GM12874 (cell line): Measurements from ENCODE around the gene TPRG1L.

ENCODE experiments used
- TF ChIP-seq, protein P1 (sequence below): IDR thresholded peaks from 2 replicates; pipeline ENCODE4 v1.5.1; 2011; ENCODE audit warnings: low read depth, mild to moderate bottlenecking, control low read depth, low read length, moderate library complexity; ENCODE audit not compliant: insufficient read depth

TPRG1L gene

GRCh38 chr1:3630914-3631313 lies 6.1 kb downstream of the TPRG1L start:
- TF ChIP-seq, protein P1, sequence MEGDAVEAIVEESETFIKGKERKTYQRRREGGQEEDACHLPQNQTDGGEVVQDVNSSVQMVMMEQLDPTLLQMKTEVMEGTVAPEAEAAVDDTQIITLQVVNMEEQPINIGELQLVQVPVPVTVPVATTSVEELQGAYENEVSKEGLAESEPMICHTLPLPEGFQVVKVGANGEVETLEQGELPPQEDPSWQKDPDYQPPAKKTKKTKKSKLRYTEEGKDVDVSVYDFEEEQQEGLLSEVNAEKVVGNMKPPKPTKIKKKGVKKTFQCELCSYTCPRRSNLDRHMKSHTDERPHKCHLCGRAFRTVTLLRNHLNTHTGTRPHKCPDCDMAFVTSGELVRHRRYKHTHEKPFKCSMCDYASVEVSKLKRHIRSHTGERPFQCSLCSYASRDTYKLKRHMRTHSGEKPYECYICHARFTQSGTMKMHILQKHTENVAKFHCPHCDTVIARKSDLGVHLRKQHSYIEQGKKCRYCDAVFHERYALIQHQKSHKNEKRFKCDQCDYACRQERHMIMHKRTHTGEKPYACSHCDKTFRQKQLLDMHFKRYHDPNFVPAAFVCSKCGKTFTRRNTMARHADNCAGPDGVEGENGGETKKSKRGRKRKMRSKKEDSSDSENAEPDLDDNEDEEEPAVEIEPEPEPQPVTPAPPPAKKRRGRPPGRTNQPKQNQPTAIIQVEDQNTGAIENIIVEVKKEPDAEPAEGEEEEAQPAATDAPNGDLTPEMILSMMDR = no peak

DNA sequence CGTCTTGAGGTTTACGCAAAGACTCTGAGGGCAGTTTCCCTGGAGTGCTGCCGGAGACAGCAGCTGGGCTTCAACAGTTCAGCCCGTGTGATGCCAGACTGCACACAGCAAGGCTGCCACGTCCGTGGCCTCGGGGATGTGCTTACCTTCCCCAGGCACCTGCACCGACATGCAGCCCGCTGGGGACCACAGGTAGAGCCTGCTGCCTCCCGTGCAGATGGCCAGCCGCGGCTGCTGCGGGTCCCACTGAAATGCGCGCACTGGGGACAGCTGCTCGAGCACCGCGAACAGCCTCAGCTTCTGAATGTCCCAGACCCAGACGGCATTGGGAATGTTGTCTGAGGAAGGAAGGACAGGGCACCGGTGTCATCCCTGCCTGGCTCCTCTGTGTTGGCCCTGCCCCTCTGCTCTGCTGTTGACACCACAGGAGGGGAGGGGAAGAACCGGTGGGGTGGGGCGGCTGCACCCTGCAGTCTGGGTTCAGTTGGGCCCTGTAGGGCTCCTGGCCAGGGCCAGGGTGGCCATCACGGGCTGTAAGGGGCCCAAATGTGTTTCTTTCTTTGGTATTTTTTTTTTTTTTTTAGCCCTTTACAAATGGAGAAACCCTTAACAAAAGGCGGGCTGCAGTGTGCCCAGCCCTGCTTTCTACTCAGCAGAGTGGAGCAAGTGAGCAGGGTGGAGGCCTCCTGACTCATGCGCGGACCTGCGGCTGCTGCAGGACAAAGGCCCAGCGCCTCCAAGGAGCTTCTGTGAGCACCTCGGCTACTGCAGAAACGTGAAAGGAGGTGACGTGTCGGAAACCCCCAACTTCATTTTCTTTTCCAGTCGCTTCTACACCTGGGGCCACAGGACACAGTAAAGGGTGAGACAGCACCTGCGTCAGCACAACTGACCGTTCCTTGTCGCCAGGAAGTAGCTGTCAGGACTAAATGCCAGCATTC lies 6.8 kb downstream of the TPRG1L start:
- TF ChIP-seq, protein P1 = no peak

DNA sequence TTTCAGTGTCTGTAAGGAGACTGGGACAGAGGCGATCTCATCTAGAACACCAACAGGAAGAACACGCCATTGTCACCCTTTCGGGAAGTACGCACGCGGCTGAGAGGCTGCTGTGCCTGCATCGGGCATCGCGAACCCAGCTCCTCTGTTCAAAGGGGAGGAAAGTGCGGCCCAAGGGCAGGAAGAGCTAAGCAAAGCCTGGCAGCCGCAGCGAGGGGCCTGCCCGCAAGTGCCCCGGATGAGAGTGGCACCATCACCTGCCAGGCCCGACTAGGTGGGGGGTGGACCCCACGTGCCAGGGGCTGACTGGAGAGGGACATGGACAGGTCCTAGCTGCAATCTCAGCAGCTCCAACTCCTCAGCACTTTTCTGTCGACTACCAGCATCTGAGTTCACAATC lies 7.5 kb downstream of the TPRG1L start:
- TF ChIP-seq, protein P1 = no peak

DNA sequence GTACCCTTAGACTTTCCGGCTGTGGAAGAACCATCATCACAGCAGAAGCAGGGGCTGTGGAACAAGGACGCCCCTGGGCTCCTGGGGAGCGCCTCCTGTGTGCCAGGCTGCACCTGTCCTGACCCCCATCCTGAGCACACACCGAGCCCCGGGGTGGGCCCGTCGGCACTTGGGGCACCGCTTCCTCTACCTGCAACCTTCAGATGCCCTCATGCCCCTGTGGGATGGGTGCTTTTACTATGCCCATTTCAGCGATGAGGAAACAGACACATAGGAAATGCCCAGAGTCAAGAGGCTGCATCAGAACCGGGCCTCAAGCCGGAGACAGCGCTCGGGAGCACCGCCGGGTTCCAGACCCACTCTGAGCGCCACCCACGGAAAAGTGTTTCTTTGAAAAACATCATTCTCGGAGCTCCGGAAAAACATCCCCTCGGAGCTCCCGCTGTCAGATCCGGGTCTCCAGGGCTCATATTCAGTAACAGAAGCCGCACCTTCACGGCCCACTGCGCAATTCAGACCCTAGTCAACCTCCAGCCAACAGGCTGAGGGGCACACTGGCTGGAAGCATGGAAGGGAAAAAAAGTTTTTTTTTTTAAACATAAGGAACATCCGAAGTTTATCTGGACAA lies 8.0 kb downstream of the TPRG1L start:
- TF ChIP-seq, protein P1 = no peak

GRCh38 chr1:3633344-3634058 lies 8.7 kb downstream of the TPRG1L start:
- TF ChIP-seq, protein P1 = no peak

DNA sequence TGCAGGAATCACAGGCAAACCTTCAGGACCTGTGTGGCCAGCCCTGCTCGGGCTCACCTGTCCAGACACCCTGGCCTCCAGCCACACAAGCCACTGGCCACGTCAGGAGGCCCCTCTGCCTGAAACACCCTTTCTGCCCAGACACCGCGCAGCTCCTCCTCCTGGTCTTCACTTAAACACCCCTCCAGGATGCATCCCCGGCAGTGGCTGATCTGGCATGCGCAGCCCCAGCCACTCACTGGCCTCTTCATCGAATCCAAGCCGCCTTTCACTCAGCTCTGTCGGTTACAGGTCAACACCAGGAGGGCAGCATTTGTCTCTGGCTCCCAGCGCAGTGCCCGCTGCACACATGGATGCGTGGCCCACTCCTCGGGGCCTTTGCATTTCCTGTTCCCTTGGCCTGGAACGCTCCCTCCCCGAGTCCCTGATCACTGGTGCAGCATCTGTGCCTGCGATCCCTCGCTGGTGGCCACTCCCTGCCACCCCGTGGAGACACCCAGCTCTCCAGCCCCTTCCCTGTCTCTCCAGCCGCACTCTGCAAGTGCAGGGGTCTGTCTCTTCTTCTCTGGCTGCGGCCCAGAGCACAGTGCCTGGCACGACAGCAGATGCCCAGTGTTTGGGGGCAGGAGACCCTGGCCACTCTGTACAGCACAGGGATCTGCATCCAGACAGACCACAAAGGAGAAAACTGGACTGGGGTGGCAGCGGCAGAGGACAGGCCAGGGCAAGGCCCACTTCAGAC lies 9.4 kb downstream of the TPRG1L start:
- TF ChIP-seq, protein P1 = no peak
